Esophagus (tissue), 2 donors: ENCODE data around the gene RYR2. TPM values are rescaled to one million over a fixed set of nuclear protein-coding genes. Genes with fewer than 3 reads are reported as not detected.

Experiments
- H3K27ac ChIP-seq, 2 donors: one replicate each; pipeline ENCODE4 v1.5.1; 2013; ENCODE audit warnings: low read depth in 2 of 2, mild to moderate bottlenecking in 2 of 2, inconsistent platforms in 1 of 2, low read length in 1 of 2, moderate library complexity in 1 of 2
- H3K27me3 ChIP-seq, 2 donors: one replicate each; pipeline ENCODE4 v1.6.1; 2013; ENCODE audit warnings: low read length in 2 of 2, control low read depth in 1 of 2, mild to moderate bottlenecking in 1 of 2; ENCODE audit not compliant: insufficient read depth in 2 of 2, control insufficient read depth in 1 of 2
- H3K36me3 ChIP-seq, 2 donors: one replicate each; pipeline ENCODE4 v1.6.1; 2013; ENCODE audit warnings: low read length in 1 of 2; ENCODE audit not compliant: control insufficient read depth in 2 of 2, insufficient read depth in 2 of 2
- H3K4me1 ChIP-seq, 2 donors: one replicate each; pipeline ENCODE4 v1.6.1; 2013; ENCODE audit warnings: low read length in 1 of 2; ENCODE audit not compliant: control insufficient read depth in 2 of 2, insufficient read depth in 2 of 2
- H3K4me3 ChIP-seq, 2 donors: one replicate each; pipeline ENCODE4 v1.5.1; 2013; ENCODE audit warnings: low read length in 2 of 2, mild to moderate bottlenecking in 2 of 2, low read depth in 1 of 2, moderate library complexity in 1 of 2
- H3K9me3 ChIP-seq, 2 donors: one replicate each; pipeline ENCODE4 v1.6.1; 2013; ENCODE audit warnings: mild to moderate bottlenecking in 2 of 2, low read depth in 1 of 2, low read length in 1 of 2, moderate library complexity in 1 of 2; ENCODE audit not compliant: control insufficient read depth in 2 of 2, insufficient read depth in 1 of 2
- WGBS, 2 donors: extraction: QIAGEN DNeasy Blood & Tissue Kit; methylation state at CpG; one replicate each; pipeline ENCODE4 v1.1.7; 2013; 5-methylcytosine and 5-hydroxymethylcytosine counted together
- polyA plus RNA-seq, 2 donors: library from polyadenylated mRNA; stranded (reverse); fragments of 200-250 nt; gene quantifications; one replicate each; pipeline ENCODE4 v1.2.3, GENCODE V29; 2013
- donor health status: healthy with polysubstance abuse.
- donor health status: Bipolar disorder and iron deficiency.

The RYR2 gene
- polyA plus RNA-seq, 2 donors, result 0.35 to 1.2 TPM

DNA sequence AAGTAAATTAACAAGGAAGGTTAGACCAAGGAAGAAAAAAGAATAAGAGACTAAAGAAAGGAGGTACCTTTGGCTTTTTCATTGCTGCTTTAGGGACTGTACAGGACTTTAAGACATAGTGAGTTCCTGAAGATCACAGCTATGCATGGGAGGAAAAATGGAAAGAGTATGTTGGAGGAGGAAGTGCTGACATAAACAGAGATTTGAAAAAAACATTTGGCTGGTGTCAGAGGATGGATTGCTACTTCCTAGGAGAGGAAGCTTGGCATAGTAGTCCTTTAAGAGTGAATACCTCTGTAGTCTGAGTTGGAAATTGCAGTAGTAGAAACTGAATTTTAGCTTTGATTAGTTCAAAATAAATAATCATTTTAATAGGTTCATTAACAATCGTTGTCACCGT lies 398.4 kb downstream of the RYR2 start:
- H3K4me3 ChIP-seq, result no peak overlapping the region
- H3K9me3 ChIP-seq, result no peaks in the 10 kb centered on the region
- no peaks in the 10 kb centered on the region for H3K36me3 ChIP-seq
- no peaks in the 10 kb centered on the region for H3K27me3 ChIP-seq
- H3K27ac ChIP-seq, result no peak overlapping the region
- no peaks in the 10 kb centered on the region for H3K4me1 ChIP-seq
- whole genome bisulfite sequencing, 2 donors, result 68 to 84% methylated on average over 2 of the region's 2 CpGs

DNA sequence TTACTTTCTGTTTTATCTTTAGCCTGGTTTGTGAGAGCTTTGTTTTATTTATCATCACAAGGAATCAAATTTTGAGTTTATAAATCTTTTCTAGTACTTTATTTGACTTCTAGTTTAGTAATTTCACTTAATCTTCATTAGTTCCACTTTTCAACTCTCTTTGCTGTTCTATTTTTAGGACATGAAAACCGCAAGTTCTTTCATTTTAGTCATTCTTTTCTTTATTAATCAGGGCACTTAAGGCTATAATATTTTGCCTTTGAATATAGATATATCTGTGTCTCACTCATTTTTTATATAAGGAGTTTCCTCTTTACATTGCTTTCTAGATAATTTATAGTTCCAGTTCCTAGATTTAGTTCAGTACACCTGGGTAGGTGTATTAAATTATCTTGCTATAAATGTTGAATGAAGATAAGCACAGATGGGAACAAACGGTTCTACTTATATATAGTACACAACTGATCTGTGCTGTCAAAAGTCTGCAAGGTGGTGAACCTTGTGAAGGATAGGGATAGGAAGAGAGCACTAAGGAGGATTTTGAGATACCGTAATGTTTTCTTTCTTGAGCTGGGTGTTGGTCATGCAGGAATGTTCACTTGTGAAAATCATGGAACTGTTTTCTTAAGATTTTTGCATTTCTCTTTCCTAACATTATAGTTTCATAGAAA lies 402.3 kb downstream of the RYR2 start:
- no peak overlapping the region for H3K27ac ChIP-seq
- WGBS, 2 donors, result 54 to 61% methylated on average over 3 of the region's 3 CpGs

DNA sequence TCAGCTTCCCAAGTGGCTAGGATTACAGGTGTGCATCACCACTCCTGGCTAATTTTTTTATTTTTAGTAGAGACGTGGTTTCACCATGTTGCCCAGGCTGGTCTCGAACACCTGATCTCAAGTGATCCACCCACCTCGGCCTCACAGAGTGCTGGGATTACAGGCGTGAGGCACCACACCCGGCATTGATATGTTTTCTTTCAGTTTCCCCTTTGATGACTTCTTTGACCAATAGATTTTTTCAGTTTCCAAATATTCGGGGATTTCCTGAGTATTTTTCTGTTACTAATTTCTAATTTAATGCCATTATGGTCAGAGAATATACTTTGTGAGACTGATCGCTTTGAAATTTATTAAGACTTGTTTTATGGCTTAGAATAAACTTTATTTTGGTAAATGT lies 406.1 kb downstream of the RYR2 start:
- WGBS, 2 donors, result 79 to 83% methylated on average over 7 of the region's 7 CpGs
- H3K27me3 ChIP-seq, result no peaks in the 10 kb centered on the region

More for the DNA sequence above, 402.3 kb downstream of the RYR2 start:
- Histone ChIP-seq H3K27me3 (no peaks in the 10 kb centered on the region), H3K9me3 (no peaks in the 10 kb centered on the region), H3K4me1 (no peaks in the 10 kb centered on the region), H3K4me3 (no peak overlapping the region), H3K36me3 (no peaks in the 10 kb centered on the region)

DNA sequence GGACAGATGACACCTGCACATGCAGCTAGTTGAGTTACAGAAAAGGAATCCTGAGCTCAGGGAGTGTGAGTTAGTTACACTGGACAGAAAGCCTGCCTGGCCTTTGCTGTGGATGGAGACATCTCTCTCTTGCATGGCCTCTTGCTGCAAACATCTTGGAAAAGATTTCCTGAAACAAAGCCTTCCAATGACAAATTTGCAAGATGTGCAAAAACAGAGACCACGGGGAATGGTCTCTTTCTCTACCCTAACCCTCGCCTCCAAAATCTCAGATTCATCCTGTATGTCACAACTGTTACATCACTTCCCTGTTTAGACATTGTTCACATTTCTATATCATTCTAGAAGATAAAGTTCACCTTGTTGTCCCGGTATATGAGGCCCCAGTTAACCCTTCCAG lies 415.6 kb downstream of the RYR2 start:
- Histone ChIP-seq H3K4me1 (no peaks in the 10 kb centered on the region), H3K4me3 (no peak overlapping the region), H3K27me3 (no peaks in the 10 kb centered on the region), H3K9me3 (no peaks in the 10 kb centered on the region), H3K36me3 (no peaks in the 10 kb centered on the region), H3K27ac (no peak overlapping the region)
- WGBS, 2 donors, result 68 to 76% methylated on average over 3 of the region's 3 CpGs

More for the DNA sequence above, 406.1 kb downstream of the RYR2 start:
- Histone ChIP-seq H3K4me1 (no peaks in the 10 kb centered on the region), H3K36me3 (no peaks in the 10 kb centered on the region), H3K9me3 (no peaks in the 10 kb centered on the region), H3K27ac (no peak overlapping the region), H3K4me3 (no peak overlapping the region)

DNA sequence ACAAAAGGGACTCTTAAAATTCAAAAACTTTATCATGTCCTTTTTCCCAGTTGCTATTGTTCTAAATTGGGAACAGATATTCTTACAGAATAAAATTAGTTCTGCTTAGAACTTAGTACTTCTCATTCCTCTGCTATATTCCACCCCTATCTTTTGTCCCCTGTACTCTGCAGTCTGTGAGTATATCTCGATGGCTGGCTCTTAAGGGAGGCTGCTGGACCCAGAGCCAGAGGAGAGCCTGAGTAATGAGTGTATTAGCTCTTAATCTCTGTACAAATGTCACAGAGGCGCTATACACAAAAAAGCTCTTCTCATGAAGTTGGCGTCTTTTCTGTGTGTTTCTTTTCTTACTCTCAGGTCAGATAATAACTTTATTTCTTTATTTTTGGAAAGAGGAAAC lies 425.3 kb downstream of the RYR2 start:
- Histone ChIP-seq H3K36me3 (no peaks in the 10 kb centered on the region), H3K4me3 (no peak overlapping the region), H3K27me3 (no peaks in the 10 kb centered on the region), H3K27ac (no peak overlapping the region), H3K9me3 (peaks cover 0 to 3% of the 10 kb centered on the region in 2 donors), H3K4me1 (no peaks in the 10 kb centered on the region)
- 37 to 43% methylated on average over 3 of the region's 3 CpGs for WGBS, 2 donors

DNA sequence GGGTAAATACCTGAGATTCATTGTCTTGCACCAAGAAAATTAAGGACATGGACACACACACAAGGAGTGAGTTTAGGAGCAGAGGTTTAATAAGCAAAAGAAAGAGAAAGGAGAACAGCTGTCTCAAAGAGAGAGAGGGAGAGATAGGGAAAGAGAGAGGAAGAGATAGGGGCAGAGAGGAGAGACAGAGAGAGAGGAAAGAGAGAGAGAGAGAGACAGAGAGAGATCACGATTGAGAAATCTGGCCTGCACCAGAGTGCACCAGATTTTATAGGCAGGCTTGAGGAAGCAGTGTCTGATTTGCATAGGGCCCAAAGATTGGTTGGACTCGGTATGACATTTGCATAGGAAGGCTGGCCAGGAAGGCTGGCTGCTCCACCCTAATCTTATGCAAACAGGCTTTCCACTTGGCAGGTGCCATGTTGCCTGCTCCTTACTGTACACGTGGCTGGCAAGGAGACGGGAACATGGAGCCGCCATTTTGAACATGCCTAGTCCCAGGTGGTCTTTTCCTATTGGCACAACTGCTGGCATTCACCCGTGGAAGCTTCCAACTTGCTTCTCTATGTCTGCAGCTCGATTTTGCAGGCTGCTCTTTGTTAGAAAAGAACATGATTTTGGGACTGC lies 428.8 kb downstream of the RYR2 start:
- no peaks in the 10 kb centered on the region for H3K36me3 ChIP-seq
- no peaks in the 10 kb centered on the region for H3K27me3 ChIP-seq
- H3K4me3 ChIP-seq, result no peak overlapping the region
- no peaks in the 10 kb centered on the region for H3K9me3 ChIP-seq
- H3K27ac ChIP-seq, result no peak overlapping the region
- WGBS, 2 donors, result 56 to 68% methylated on average over 7 of the region's 7 CpGs
- H3K4me1 ChIP-seq, result no peaks in the 10 kb centered on the region

DNA sequence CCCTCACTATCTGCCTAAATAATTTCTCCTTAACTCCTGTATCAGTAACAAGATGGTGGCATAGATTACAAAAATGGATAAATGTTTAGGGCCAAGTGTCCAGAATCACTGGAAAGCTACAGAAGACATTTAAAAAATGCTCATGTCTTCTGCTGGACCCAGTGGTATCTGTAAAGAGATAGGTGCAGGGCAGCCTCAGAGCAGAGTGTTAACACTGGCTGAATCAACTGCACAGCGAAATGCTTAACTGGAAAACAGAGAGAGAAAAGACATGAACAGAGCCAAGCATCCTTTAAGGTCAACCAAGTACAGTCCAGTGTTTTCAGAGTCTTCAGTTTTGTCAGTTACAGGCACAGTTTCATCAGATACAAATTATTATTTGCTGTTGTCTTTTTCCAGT lies 429.4 kb downstream of the RYR2 start:
- no peaks in the 10 kb centered on the region for H3K9me3 ChIP-seq
- no peaks in the 10 kb centered on the region for H3K4me1 ChIP-seq
- no peaks in the 10 kb centered on the region for H3K27me3 ChIP-seq
- no peak overlapping the region for H3K4me3 ChIP-seq
- no peaks in the 10 kb centered on the region for H3K36me3 ChIP-seq
- H3K27ac ChIP-seq, result no peak overlapping the region
- WGBS, 2 donors, result 29 to 65% methylated on average over 1 of the region's 1 CpG

DNA sequence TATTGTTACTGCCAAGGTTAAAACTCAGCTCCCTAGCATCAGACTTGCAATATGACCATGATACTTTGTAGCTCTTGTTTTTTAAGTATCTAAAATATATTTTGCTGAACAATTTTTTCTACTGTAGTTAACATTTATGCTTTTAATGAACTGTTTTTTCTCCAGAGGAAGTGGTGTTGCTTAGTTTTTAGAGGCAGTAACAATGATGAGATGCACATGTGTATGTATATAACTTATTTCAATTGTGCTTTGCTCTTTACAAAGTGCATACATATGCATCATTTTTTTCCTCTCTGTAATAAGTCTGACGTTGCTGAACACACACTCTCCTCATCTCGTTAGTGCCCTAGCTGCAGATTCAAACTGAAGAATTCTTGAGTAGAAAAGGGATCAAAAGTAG lies 430.0 kb downstream of the RYR2 start:
- Histone ChIP-seq H3K4me3 (no peak overlapping the region), H3K27ac (no peak overlapping the region), H3K27me3 (no peaks in the 10 kb centered on the region), H3K36me3 (no peaks in the 10 kb centered on the region), H3K4me1 (no peaks in the 10 kb centered on the region), H3K9me3 (no peaks in the 10 kb centered on the region)
- WGBS, 2 donors, result 28 to 62% methylated on average over 2 of the region's 2 CpGs

DNA sequence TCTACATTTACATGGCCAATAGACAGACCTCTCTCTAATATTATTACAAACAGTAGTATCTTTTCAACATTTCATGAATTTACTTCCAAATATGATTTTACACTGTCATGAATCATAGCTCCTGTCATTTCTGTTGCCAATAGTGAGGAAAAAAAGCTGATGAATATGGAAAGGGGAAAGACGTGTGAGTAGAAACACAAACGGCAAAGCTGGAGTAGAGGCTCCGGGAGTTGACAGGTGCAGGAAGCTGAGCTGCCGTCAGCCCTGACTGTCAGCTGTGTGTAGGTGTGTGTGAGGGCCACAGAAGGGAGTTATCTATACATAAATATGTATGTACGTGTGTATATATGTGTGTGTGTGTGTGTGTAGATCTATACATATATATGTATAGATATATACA lies 431.9 kb downstream of the RYR2 start:
- H3K4me1 ChIP-seq, result no peaks in the 10 kb centered on the region
- H3K36me3 ChIP-seq, result no peaks in the 10 kb centered on the region
- H3K27me3 ChIP-seq, result no peaks in the 10 kb centered on the region
- no peak overlapping the region for H3K27ac ChIP-seq
- WGBS, 2 donors, result 79 to 84% methylated on average over 5 of the region's 5 CpGs
- peaks cover 0 to 3% of the 10 kb centered on the region in 2 donors for H3K9me3 ChIP-seq
- no peak overlapping the region for H3K4me3 ChIP-seq

DNA sequence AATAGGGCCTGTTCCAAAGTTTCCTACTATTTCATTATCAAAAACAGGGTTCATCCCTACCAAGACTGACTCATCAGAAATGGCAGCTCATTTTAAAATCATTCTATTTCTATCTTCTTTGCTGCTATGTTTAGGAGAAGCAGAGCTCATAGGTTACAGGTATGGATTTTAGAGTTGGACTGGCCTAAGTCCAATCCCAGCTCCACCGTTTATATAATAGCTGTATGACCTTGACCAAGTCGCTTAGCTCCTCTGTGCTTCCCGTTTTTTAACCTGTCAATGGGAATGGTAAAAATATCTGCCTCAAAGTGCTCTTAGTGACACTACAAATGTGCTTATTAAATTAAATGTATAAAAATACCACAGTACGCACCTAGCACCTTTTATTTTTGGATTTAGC lies 436.1 kb downstream of the RYR2 start:
- Histone ChIP-seq H3K36me3 (no peaks in the 10 kb centered on the region), H3K4me1 (no peaks in the 10 kb centered on the region), H3K9me3 (peaks cover 0 to 3% of the 10 kb centered on the region in 2 donors), H3K27ac (no peak overlapping the region), H3K27me3 (no peaks in the 10 kb centered on the region), H3K4me3 (no peak overlapping the region)
- WGBS, 2 donors, result 70 to 84% methylated on average over 4 of the region's 4 CpGs
